A549 (cell line): ENCODE measurements around the gene UVSSA. TPM values are rescaled to one million over a fixed set of nuclear protein-coding genes. Genes with fewer than 3 reads are reported as not detected.

ENCODE experiments used
- ATAC-seq, 2 experiments: fragments of 200-7000 bp in 1 of 2; fragments of >200 bp in 1 of 2; cut with Nextera tagmentation in 1 of 2; cut with Tn5 transposase in 1 of 2; 3 replicates each; pipeline versions ENCODE4 v1.8.0 to v1.9.1; 2018 to 2020; ENCODE audit warnings: mild to moderate bottlenecking in 1 of 2, moderate library complexity in 1 of 2
- CTCF ChIA-PET: fragments of 300-600 bp; sonication (Branson Sonifier 250); formaldehyde crosslinking; extraction: SDS; loops from one replicate; lab custom pipeline; 2021; ENCODE audit warnings: antibody characterized with exemption, inconsistent platforms; lab: Yijun Ruan, JAX
- POLR2A ChIA-PET: fragments of 350-600 bp; formaldehyde crosslinking; extraction: SDS; loops from one replicate; lab custom pipeline; 2021; ENCODE audit warnings: antibody characterized with exemption, inconsistent platforms; lab: Yijun Ruan, JAX
- DNase-seq, 2 experiments: peaks; one replicate each; pipeline versions ENCODE4 v3.0.0 to v3.0.0-alpha.2; 2011 to 2016; ENCODE audit warnings: low read depth in 1 of 2, low spot score in 1 of 2
- FAIRE-seq: peaks from 2 replicates; lab custom pipeline; 2011; peaks lifted over from hg19 to GRCh38; lab: Jason Lieb, UNC
- H3K27ac ChIP-seq, 2 experiments: fragments of >200 bp; sonication (Bioruptor Twin); formaldehyde crosslinking; 3 replicates each; pipeline ENCODE4 v1.5.1; 2016 to 2017
- H3K4me1 ChIP-seq: fragments of >200 bp; sonication (Bioruptor Twin); formaldehyde crosslinking; 3 replicates; pipeline ENCODE4 v1.6.1; 2016
- H3K4me2 ChIP-seq: fragments of >200 bp; sonication (Bioruptor Twin); formaldehyde crosslinking; 3 replicates; pipeline ENCODE4 v1.6.1; 2016
- H3K4me3 ChIP-seq: fragments of >200 bp; sonication (Bioruptor Twin); formaldehyde crosslinking; 3 replicates; pipeline ENCODE4 v1.5.1; 2016
- H3K9me3 ChIP-seq: fragments of >200 bp; sonication (Bioruptor Twin); formaldehyde crosslinking; 3 replicates; pipeline ENCODE4 v1.6.1; 2016
- BHLHE40 ChIP-seq: IDR thresholded peaks from 2 replicates; pipeline ENCODE4 v1.6.1; 2012; ENCODE audit warnings: low read depth, low read length, inconsistent platforms
- CBX2 ChIP-seq: fragments of 200-600 bp; sonication (generic); IDR thresholded peaks from 2 replicates; pipeline ENCODE4 v1.6.1; 2016; ENCODE audit warnings: low read depth, mild to moderate bottlenecking, borderline replicate concordance
- CBX8 ChIP-seq: fragments of 200-600 bp; sonication (generic); IDR thresholded peaks from 2 replicates; pipeline ENCODE4 v1.6.1; 2016
- CHD4 ChIP-seq: fragments of 200-600 bp; sonication (generic); IDR thresholded peaks from 2 replicates; pipeline ENCODE4 v1.6.1; 2016; ENCODE audit warnings: antibody characterized with exemption, mild to moderate bottlenecking, borderline replicate concordance
- EP300 ChIP-seq, 2 experiments: fragments of >200 bp; sonication (Bioruptor Twin); formaldehyde crosslinking; IDR thresholded peaks; 2 replicates in 1 of 2; 3 replicates in 1 of 2; pipeline ENCODE4 v1.6.1; 2016 to 2017
- ESRRA ChIP-seq: fragments of 150-350 bp; IDR thresholded peaks from 2 replicates; pipeline ENCODE4 v1.6.1; 2014; ENCODE audit warnings: mild to moderate bottlenecking, low read length, borderline replicate concordance
- FOXS1 ChIP-seq: fragments of 250-450 bp; sonication (Bioruptor Pico); IDR thresholded peaks from 2 replicates; pipeline ENCODE4 v1.5.0; 2020; ENCODE audit warnings: mild to moderate bottlenecking, moderate library complexity
- GATA3 ChIP-seq: IDR thresholded peaks from 2 replicates; pipeline ENCODE4 v1.6.1; 2012; ENCODE audit warnings: borderline replicate concordance
- HEYL ChIP-seq: fragments of 250-450 bp; sonication (Bioruptor Pico); IDR thresholded peaks from 2 replicates; pipeline ENCODE4 v1.8.0; 2021; ENCODE audit warnings: mild to moderate bottlenecking, moderate library complexity
- JUN ChIP-seq, 2 experiments: fragments of >200 bp; sonication (Bioruptor Twin); formaldehyde crosslinking; IDR thresholded peaks; 2 replicates in 1 of 2; 3 replicates in 1 of 2; pipeline ENCODE4 v1.6.1; 2016 to 2017
- JUNB ChIP-seq: fragments of >200 bp; sonication (Bioruptor Twin); formaldehyde crosslinking; IDR thresholded peaks from 2 replicates; pipeline ENCODE4 v1.6.1; 2016
- MYC ChIP-seq: IDR thresholded peaks from 2 replicates; pipeline ENCODE4 v1.6.1; 2012; ENCODE audit warnings: mild to moderate bottlenecking, inconsistent platforms, low read length, improper control_type of control experiment, borderline replicate concordance
- NR3C1 ChIP-seq: fragments of >200 bp; sonication (Bioruptor Twin); formaldehyde crosslinking; IDR thresholded peaks from 3 replicates; pipeline ENCODE4 v1.6.1; 2017
- POLR2A ChIP-seq: IDR thresholded peaks from 2 replicates; pipeline ENCODE4 v1.6.1; 2012; ENCODE audit warnings: mild to moderate bottlenecking, low read length
- POLR2AphosphoS2 ChIP-seq: conservative IDR thresholded peaks from 2 replicates; pipeline ENCODE4 v1.6.1; 2012; ENCODE audit warnings: low read length, improper control_type of control experiment, inconsistent platforms
- RARB ChIP-seq: fragments of 250-450 bp; sonication (Bioruptor Pico); IDR thresholded peaks from 2 replicates; pipeline ENCODE4 v1.8.0; 2021; ENCODE audit warnings: mild to moderate bottlenecking, moderate library complexity
- RCOR1 ChIP-seq: fragments of 150-350 bp; IDR thresholded peaks from 2 replicates; pipeline ENCODE4 v1.6.1; 2014; ENCODE audit warnings: antibody characterized with exemption, low read length, low read depth
- RFX5 ChIP-seq: fragments of 450-650 bp; IDR thresholded peaks from 2 replicates; pipeline ENCODE4 v1.7.1; 2014; ENCODE audit warnings: antibody characterized with exemption, mild to moderate bottlenecking, moderate library complexity
- RNF2 ChIP-seq: fragments of 200-600 bp; sonication (generic); IDR thresholded peaks from 2 replicates; pipeline ENCODE4 v1.6.1; 2016; ENCODE audit warnings: low read depth, mild to moderate bottlenecking, antibody characterized with exemption, moderate library complexity, borderline replicate concordance
- TFCP2L1 ChIP-seq: fragments of 250-450 bp; sonication (Bioruptor Pico); IDR thresholded peaks from 2 replicates; pipeline ENCODE4 v1.5.0; 2021; ENCODE audit warnings: mild to moderate bottlenecking
- ZC3H11A ChIP-seq: fragments of 450-650 bp; IDR thresholded peaks from 2 replicates; pipeline ENCODE4 v1.6.1; 2014; ENCODE audit warnings: antibody characterized with exemption, mild to moderate bottlenecking
- ZFP36 ChIP-seq: fragments of 450-650 bp; IDR thresholded peaks from 2 replicates; pipeline ENCODE4 v1.6.1; 2014; ENCODE audit warnings: borderline replicate concordance; ENCODE audit not compliant: partially characterized antibody
- WGBS: methylation state at CpG from one replicate; pipeline ENCODE4 v1.1.6; 2017; ENCODE audit errors: missing lambda C conversion rate; 5-methylcytosine and 5-hydroxymethylcytosine counted together
- polyA plus RNA-seq, 4 experiments: library from polyadenylated mRNA; depleted of rRNA in 3 of 4; stranded (reverse); fragments of >200 nt; fragmentation: RNase III in 1 of 4; extraction: RNeasy Plus Mini Kit Qiagen cat#74134 plus additional on column Dnase treatment in 1 of 4; gene quantifications; 2 replicates in 3 of 4; 3 replicates in 1 of 4; pipeline ENCODE4 v1.2.3, GENCODE V29; 2011 to 2017
- TF ChIP-seq, protein P1 (sequence below): IDR thresholded peaks from 2 replicates; pipeline ENCODE4 v1.6.1; 2012
- TF ChIP-seq, protein P2 (sequence below): fragments of 200-600 bp; sonication (generic); IDR thresholded peaks from 2 replicates; pipeline ENCODE4 v1.6.1; 2016; ENCODE audit warnings: antibody characterized with exemption, mild to moderate bottlenecking, moderate library complexity
- TF ChIP-seq, protein P3 (sequence below): fragments of 250-450 bp; sonication (Bioruptor Pico); IDR thresholded peaks from 2 replicates; pipeline ENCODE4 v1.5.0; 2021; ENCODE audit warnings: mild to moderate bottlenecking, moderate library complexity, borderline replicate concordance

Gene UVSSA
- polyA plus RNA-seq, 2 of the 4 experiments (the other 2 are of a cell fraction), result 4.5 to 6.9 TPM

DNA sequence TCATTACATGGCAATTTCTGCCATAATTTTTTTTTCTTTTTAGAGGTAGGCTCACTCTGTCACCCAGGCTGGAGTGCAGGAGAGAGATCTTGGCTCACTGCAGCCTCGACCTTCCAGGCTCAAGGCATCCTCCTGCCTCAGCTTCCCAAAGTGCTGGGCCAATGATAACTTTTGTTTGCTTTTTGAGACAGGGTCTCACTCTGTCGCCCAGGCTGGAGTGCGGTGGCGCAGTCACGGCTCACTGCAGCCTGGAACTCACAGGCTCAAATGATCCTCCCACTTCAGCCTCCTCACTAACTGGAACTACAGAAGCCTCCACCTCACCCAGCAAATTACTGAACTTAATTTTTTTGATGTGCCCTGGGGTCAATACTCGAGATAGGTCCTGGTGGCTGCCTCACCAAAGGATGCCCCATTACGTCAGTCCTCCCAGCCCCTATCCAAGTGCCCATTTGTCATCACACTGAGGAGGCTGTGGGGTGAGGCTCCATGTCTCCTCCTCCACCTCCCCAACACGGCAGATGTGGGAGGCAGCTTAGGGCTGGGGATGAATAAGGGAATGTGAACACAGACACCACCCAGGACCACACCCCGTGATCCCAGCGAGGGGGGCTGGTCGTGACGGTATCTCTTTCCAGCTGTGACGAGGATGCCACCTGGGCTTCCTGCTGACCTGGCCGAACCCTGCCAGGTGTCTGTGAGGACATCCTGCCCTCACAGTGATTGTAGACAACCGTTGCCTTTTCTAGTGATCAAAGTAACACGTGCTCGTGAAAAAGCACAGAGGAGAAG, 71.7 kb downstream of the UVSSA start:
- POLR2A ChIA-PET, result no interaction called here
- no peak for DNase-seq
- no peak for FAIRE-seq
- TF ChIP-seq ZC3H11A (no peak), TFCP2L1 (no peak), RNF2 (no peak), JUN (IDR thresholded peaks at IDR 0.05) (no peak), RARB (CRISPR knock-in tag) (no peak), ESRRA (no peak), ZFP36 (no peak), JUNB (no peak), POLR2A (no peak), POLR2AphosphoS2 (no peak), CBX2 (no peak), RFX5 (no peak), NR3C1 (no peak), RCOR1 (no peak), MYC (no peak), CHD4 (no peak), HEYL (CRISPR knock-in tag) (no peak)
- TF ChIP-seq, protein P1, sequence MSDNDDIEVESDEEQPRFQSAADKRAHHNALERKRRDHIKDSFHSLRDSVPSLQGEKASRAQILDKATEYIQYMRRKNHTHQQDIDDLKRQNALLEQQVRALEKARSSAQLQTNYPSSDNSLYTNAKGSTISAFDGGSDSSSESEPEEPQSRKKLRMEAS, result no peak
- TF ChIP-seq, protein P2, sequence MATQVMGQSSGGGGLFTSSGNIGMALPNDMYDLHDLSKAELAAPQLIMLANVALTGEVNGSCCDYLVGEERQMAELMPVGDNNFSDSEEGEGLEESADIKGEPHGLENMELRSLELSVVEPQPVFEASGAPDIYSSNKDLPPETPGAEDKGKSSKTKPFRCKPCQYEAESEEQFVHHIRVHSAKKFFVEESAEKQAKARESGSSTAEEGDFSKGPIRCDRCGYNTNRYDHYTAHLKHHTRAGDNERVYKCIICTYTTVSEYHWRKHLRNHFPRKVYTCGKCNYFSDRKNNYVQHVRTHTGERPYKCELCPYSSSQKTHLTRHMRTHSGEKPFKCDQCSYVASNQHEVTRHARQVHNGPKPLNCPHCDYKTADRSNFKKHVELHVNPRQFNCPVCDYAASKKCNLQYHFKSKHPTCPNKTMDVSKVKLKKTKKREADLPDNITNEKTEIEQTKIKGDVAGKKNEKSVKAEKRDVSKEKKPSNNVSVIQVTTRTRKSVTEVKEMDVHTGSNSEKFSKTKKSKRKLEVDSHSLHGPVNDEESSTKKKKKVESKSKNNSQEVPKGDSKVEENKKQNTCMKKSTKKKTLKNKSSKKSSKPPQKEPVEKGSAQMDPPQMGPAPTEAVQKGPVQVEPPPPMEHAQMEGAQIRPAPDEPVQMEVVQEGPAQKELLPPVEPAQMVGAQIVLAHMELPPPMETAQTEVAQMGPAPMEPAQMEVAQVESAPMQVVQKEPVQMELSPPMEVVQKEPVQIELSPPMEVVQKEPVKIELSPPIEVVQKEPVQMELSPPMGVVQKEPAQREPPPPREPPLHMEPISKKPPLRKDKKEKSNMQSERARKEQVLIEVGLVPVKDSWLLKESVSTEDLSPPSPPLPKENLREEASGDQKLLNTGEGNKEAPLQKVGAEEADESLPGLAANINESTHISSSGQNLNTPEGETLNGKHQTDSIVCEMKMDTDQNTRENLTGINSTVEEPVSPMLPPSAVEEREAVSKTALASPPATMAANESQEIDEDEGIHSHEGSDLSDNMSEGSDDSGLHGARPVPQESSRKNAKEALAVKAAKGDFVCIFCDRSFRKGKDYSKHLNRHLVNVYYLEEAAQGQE, result no peak
- no peak overlapping the region for H3K4me2 ChIP-seq
- H3K4me3 ChIP-seq, result no peak overlapping the region
- H3K27ac ChIP-seq, result no peak overlapping the region
- no peaks in the 10 kb centered on the region for H3K9me3 ChIP-seq
- CTCF ChIA-PET, result no interaction called here
- no peaks in the 10 kb centered on the region for H3K4me1 ChIP-seq
- WGBS, result 37% methylated on average over 15 of the region's 17 CpGs
- no peak for ATAC-seq

DNA sequence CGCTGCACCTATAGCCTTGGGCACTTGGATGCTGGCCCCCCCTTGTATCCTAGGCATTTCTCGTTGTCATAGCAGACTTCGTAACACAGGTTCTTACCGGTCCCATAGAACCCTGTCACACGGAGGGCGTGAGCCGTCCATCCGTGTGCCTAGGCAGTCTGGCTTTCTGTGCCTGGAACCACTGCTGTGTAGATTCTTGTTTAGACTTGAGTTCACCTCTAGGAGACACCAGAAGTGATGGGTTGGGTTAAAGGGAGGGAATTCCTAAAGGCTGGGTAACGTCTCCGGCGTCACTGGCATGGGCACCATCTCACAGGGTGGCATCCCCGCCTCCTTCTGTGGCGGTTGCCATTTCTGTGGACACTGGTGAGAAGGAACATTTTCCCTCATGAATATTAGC, 72.7 kb downstream of the UVSSA start:
- ATAC-seq (no peak), DNase-seq (no peak), FAIRE-seq (no peak)
- Histone ChIP-seq H3K4me2 (no peak overlapping the region), H3K9me3 (no peaks in the 10 kb centered on the region), H3K4me1 (no peaks in the 10 kb centered on the region), H3K27ac (no peak overlapping the region), H3K4me3 (no peak overlapping the region)
- ChIA-PET CTCF (no interaction called here), POLR2A (no interaction called here)
- WGBS, result 44% methylated on average over 13 of the region's 13 CpGs
- TF ChIP-seq CBX8, result no peak
- no peak for TF ChIP-seq JUNB
- no peak for TF ChIP-seq HEYL (CRISPR knock-in tag)
- no peak for TF ChIP-seq RCOR1
- TF ChIP-seq POLR2A, result no peak
- TF ChIP-seq, protein P3, sequence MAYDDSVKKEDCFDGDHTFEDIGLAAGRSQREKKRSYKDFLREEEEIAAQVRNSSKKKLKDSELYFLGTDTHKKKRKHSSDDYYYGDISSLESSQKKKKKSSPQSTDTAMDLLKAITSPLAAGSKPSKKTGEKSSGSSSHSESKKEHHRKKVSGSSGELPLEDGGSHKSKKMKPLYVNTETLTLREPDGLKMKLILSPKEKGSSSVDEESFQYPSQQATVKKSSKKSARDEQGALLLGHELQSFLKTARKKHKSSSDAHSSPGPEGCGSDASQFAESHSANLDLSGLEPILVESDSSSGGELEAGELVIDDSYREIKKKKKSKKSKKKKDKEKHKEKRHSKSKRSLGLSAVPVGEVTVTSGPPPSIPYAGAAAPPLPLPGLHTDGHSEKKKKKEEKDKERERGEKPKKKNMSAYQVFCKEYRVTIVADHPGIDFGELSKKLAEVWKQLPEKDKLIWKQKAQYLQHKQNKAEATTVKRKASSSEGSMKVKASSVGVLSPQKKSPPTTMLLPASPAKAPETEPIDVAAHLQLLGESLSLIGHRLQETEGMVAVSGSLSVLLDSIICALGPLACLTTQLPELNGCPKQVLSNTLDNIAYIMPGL (CRISPR knock-in tag), result no peak
- no peak for TF ChIP-seq POLR2AphosphoS2
- TF ChIP-seq, protein P1, result no peak
- no peak for TF ChIP-seq GATA3
- no peak for TF ChIP-seq FOXS1
- TF ChIP-seq BHLHE40, result no peak
- no peak for TF ChIP-seq EP300 (IDR thresholded peaks at IDR 0.05)
